ENCODE results near the gene CCDC121.

The CCDC121 gene

DNA sequence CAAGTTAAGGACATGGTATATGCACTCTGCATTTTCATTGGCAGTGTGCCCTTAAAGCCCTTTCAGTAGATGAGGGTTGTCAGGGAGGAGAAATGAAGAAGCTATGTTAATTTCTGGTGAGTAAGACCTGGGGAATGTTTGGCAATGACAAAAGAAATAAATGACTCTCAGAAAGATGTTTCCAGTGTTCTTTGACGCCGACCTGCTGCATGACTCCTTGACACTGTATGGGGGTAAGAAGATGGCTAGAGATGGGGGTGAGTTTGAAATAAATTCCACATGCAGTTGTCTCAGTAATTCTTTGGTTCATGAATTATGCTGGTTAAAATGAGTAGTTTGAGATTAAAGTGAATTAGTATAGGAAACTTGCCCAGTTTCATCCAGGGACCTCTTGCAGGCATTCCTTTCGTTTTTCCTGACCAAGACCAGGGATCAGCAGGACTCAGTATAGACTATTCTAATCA lies 5.9 kb downstream of the CCDC121 start:
- Histone ChIP-seq H2AFZ (ENCODE audit: low read length) (no peak overlapping the region), H3K9ac (ENCODE audit: low read length) (no peak overlapping the region), H3K27ac (ENCODE audit: low read depth, low read length, poor library complexity, severe bottlenecking) (no peak overlapping the region), H4K20me1 (ENCODE audit: insufficient read depth, low read length) (no peaks in the 10 kb centered on the region), H3K27me3 (ENCODE audit: insufficient read depth, low read length) (no peaks in the 10 kb centered on the region), H3K9me3 (ENCODE audit: low read length) (no peaks in the 10 kb centered on the region), H3K9me2 (ENCODE audit: low read depth, low read length) (no peaks in the 10 kb centered on the region), H3K4me3 (ENCODE audit: low read depth, low read length, poor library complexity, severe bottlenecking) (no peak overlapping the region), H3K4me2 (ENCODE audit: low read length) (no peak overlapping the region), H3F3A (ENCODE audit: insufficient read depth, low read length) (no peaks in the 10 kb centered on the region), H3K4me1 (ENCODE audit: insufficient read depth, low read length, severe bottlenecking) (peaks cover 14% of the 10 kb centered on the region), H3K79me2 (ENCODE audit: insufficient read depth, low read length) (no peaks in the 10 kb centered on the region), H3K36me3 (ENCODE audit: insufficient read depth, low read length) (peaks cover 58% of the 10 kb centered on the region; the same call in 1 of the 2 replicates)
- TF ChIP-seq CTCF (IDR thresholded peaks at IDR 0.05; ENCODE audit: low read length) (no peak), EZH2 (IDR thresholded peaks at IDR 0.05; ENCODE audit: borderline replicate concordance, low read length) (no peak)

DNA sequence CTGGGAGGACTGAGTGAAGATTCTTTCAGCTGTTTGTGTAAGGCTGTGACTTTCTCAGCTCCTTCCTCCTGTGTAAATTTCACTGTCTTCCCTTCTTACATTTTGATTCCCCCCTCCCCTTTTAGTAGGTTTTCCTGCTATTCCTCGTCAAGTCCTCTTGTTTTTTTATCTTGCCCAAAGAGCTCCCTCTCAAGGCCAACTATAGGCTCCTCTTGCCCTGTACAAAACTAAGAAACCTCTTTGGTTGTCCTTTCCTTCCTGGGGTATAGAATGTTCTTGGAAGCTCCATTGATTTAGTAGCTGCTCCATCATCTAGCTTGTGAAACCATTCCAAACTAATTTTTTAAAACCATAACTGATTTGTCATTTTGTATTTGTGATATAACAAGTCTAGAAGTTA lies 7.3 kb downstream of the CCDC121 start:
- Histone ChIP-seq H3K9me2 (ENCODE audit: low read depth, low read length) (no peaks in the 10 kb centered on the region), H3K36me3 (ENCODE audit: insufficient read depth, low read length) (peaks cover 72% of the 10 kb centered on the region), H3K4me1 (ENCODE audit: insufficient read depth, low read length, severe bottlenecking) (no peaks in the 10 kb centered on the region), H3F3A (ENCODE audit: insufficient read depth, low read length) (no peaks in the 10 kb centered on the region), H3K4me3 (ENCODE audit: low read depth, low read length, poor library complexity, severe bottlenecking) (no peak overlapping the region), H3K9ac (ENCODE audit: low read length) (no peak overlapping the region), H3K9me3 (ENCODE audit: low read length) (no peaks in the 10 kb centered on the region), H3K27ac (ENCODE audit: low read depth, low read length, poor library complexity, severe bottlenecking) (no peak overlapping the region), H2AFZ (ENCODE audit: low read length) (no peak overlapping the region), H3K4me2 (ENCODE audit: low read length) (no peak overlapping the region), H3K27me3 (ENCODE audit: insufficient read depth, low read length) (no peaks in the 10 kb centered on the region), H4K20me1 (ENCODE audit: insufficient read depth, low read length) (no peaks in the 10 kb centered on the region), H3K79me2 (ENCODE audit: insufficient read depth, low read length) (no peaks in the 10 kb centered on the region)
- TF ChIP-seq EZH2 (IDR thresholded peaks at IDR 0.05; ENCODE audit: borderline replicate concordance, low read length), result no peak
- peak; percentile 7; the same call in 1 of the 2 replicates for TF ChIP-seq CTCF (IDR thresholded peaks at IDR 0.05; ENCODE audit: low read length)

GRCh38 chr2:27615316-27615715 lies 13.5 kb downstream of the CCDC121 start:
- Histone ChIP-seq H3K27me3 (ENCODE audit: insufficient read depth, low read length) (no peaks in the 10 kb centered on the region), H3K4me2 (ENCODE audit: low read length) (no peak overlapping the region), H4K20me1 (ENCODE audit: insufficient read depth, low read length) (no peaks in the 10 kb centered on the region), H3K9me3 (ENCODE audit: low read length) (no peaks in the 10 kb centered on the region), H3K4me1 (ENCODE audit: insufficient read depth, low read length, severe bottlenecking) (no peaks in the 10 kb centered on the region), H3K9me2 (ENCODE audit: low read depth, low read length) (no peaks in the 10 kb centered on the region), H3K27ac (ENCODE audit: low read depth, low read length, poor library complexity, severe bottlenecking) (no peak overlapping the region), H3K4me3 (ENCODE audit: low read depth, low read length, poor library complexity, severe bottlenecking) (no peak overlapping the region), H3F3A (ENCODE audit: insufficient read depth, low read length) (no peaks in the 10 kb centered on the region), H3K36me3 (ENCODE audit: insufficient read depth, low read length) (peaks cover 73% of the 10 kb centered on the region), H3K79me2 (ENCODE audit: insufficient read depth, low read length) (no peaks in the 10 kb centered on the region), H3K9ac (ENCODE audit: low read length) (no peak overlapping the region), H2AFZ (ENCODE audit: low read length) (no peak overlapping the region)
- TF ChIP-seq CTCF (IDR thresholded peaks at IDR 0.05; ENCODE audit: low read length), result no peak
- no peak for TF ChIP-seq EZH2 (IDR thresholded peaks at IDR 0.05; ENCODE audit: borderline replicate concordance, low read length)

Data from OCI-LY1 (cell line).